ENCODE data around the gene RAD23A.
A peak's percentile ranks its signal among the peaks of the same experiment; 100 is the strongest.

GRCh38 chr19:12983542-12984142 is 38.0 kb downstream of the RAD23A start:
- TF ChIP-seq ZBTB11 (CRISPR knock-in tag; IDR thresholded peaks at IDR 0.05) (peak in 1 of 3 experiments; percentile 76; a peak in 2 of 6 replicates), PRDM10 (IDR thresholded peaks at IDR 0.05; ENCODE audit: partially characterized antibody) (no peak), SMARCC2 (IDR thresholded peaks at IDR 0.05; ENCODE audit: low read depth) (no peak), NR2C2 (CRISPR knock-in tag; IDR thresholded peaks at IDR 0.05) (no peak), NR2C2 (tag; IDR thresholded peaks at IDR 0.05) (no peak; the same call in 1 of the 2 replicates), ZNF217 (CRISPR knock-in tag; IDR thresholded peaks at IDR 0.05) (no peak), E2F4 (CRISPR knock-in tag; IDR thresholded peaks at IDR 0.05; ENCODE audit: low read depth) (0 out of 2 replicates have a peak, but pooled peaks have one; percentile 53), CTCF (IDR thresholded peaks at IDR 0.05 in 2 of 3, conservative IDR thresholded peaks at IDR 0.05 in 1 of 3; ENCODE audit: insufficient read depth in 2 of 3, low read depth in 1 of 3, low read length in 3 of 3) (peak; percentile 91 to 96 (median 92)), PHF8 (IDR thresholded peaks at IDR 0.05; ENCODE audit: borderline replicate concordance, low read length) (no peak), REST (IDR thresholded peaks at IDR 0.05; ENCODE audit: borderline replicate concordance) (peak; percentile 91), REST (CRISPR knock-in tag; IDR thresholded peaks at IDR 0.05; ENCODE audit: low read depth) (no peak)

All from K562 (cell line).